NCI-H2196 treated with DMSO at 0.1 percent for 48 hours (cell line): Measurements from ENCODE around the gene ASB9.

Source experiments
- DNase-seq: peaks from one replicate; lab custom pipeline; 2025; ENCODE audit not compliant: unreplicated experiment; lab: John Stamatoyannopoulos, UW

ASB9 gene

GRCh38 chrX:15194146-15194545 lies 75.7 kb downstream of the ASB9 start:
- DNase-seq = no peak
